OCI-LY3 (cell line): ENCODE results near the gene KRTAP10-4.
"Not testable (repeated sequence)": the region's sequence is repeated elsewhere in the genome, so short reads cannot be mapped to it uniquely, and the experiment has no call there.

Source experiments
- H2AFZ ChIP-seq: fragments of 200-600, 300-600 bp; shearing (Covaris generic); 2 replicates; pipeline ENCODE4 v1.6.0; 2014; ENCODE audit warnings: antibody characterized with exemption, low read depth, low read length
- H3K27ac ChIP-seq: fragments of 200-600, 300-600 bp; sonication (generic); 2 replicates; pipeline ENCODE4 v1.5.1; 2014; ENCODE audit warnings: mild to moderate bottlenecking, low read length, moderate library complexity, mixed read lengths
- H3K27me3 ChIP-seq: fragments of 200-600, 300-600 bp; sonication (generic); 2 replicates; pipeline ENCODE4 v1.6.1; 2014; ENCODE audit warnings: low read depth, low read length, mixed read lengths
- H3K36me3 ChIP-seq: fragments of 200-600, 300-600 bp; sonication (generic); replicated peaks from 2 replicates; pipeline ENCODE3; 2014; ENCODE audit warnings: low read depth, low read length, mixed read lengths
- H3K4me1 ChIP-seq: fragments of 300-600, 200-600 bp; sonication (generic); 2 replicates; pipeline ENCODE4 v1.6.1; 2014; ENCODE audit warnings: low read length, mixed read lengths
- H3K4me2 ChIP-seq: fragments of 200-600, 300-600 bp; sonication (generic); 2 replicates; pipeline ENCODE4 v1.6.1; 2014; ENCODE audit warnings: low read length, mixed read lengths
- H3K4me3 ChIP-seq: fragments of 300-600, 200-600 bp; sonication (generic); 2 replicates; pipeline ENCODE4 v1.5.1; 2014; ENCODE audit warnings: antibody characterized with exemption, mild to moderate bottlenecking, low read length, moderate library complexity
- H3K79me2 ChIP-seq: fragments of 300-600, 200-600 bp; shearing (Covaris generic); 2 replicates; pipeline ENCODE4 v1.6.1; 2014; ENCODE audit warnings: mild to moderate bottlenecking, low read length, mixed read lengths
- H3K9ac ChIP-seq: fragments of 300-600, 200-600 bp; shearing (Covaris generic); 2 replicates; pipeline ENCODE4 v1.6.0; 2014; ENCODE audit warnings: mild to moderate bottlenecking, low read length, moderate library complexity
- H3K9me3 ChIP-seq: fragments of 200-600, 300-600 bp; shearing (Covaris generic); 2 replicates; pipeline ENCODE4 v1.6.1; 2014; ENCODE audit warnings: low read length, mixed read lengths; ENCODE audit not compliant: insufficient read depth
- H4K20me1 ChIP-seq: fragments of 200-600, 300-600 bp; sonication (generic); 2 replicates; pipeline ENCODE4 v1.6.1; 2016; ENCODE audit warnings: low read length, mixed read lengths; ENCODE audit not compliant: insufficient read depth
- CTCF ChIP-seq: fragments of 200-600, 300-600 bp; sonication (generic); IDR thresholded peaks from 2 replicates; pipeline ENCODE4 v1.5.1; 2014; ENCODE audit warnings: antibody characterized with exemption, low read length, low read depth
- EZH2phosphoT487 ChIP-seq: fragments of 200-600 bp; shearing (Covaris generic); IDR thresholded peaks from 2 replicates; pipeline ENCODE4 v1.6.1; 2018; ENCODE audit warnings: antibody characterized with exemption, mixed run types, low read depth

Gene KRTAP10-4

GRCh38 chr21:44589586-44590305 lies 16.2 kb downstream of the KRTAP10-4 start:
- Histone ChIP-seq H3K27ac (no peak overlapping the region), H3K9me3 (no peaks in the 10 kb centered on the region), H3K27me3 (peaks cover 6% of the 10 kb centered on the region; the same call in 1 of the 2 replicates), H3K9ac (no peak overlapping the region), H4K20me1 (no peaks in the 10 kb centered on the region), H3K4me2 (no peak overlapping the region), H2AFZ (no peak overlapping the region), H3K4me1 (no peaks in the 10 kb centered on the region), H3K79me2 (no peaks in the 10 kb centered on the region), H3K36me3 (no peaks in the 10 kb centered on the region), H3K4me3 (no peak overlapping the region)
- TF ChIP-seq EZH2phosphoT487 (no peak), CTCF (no peak)

GRCh38 chr21:44590311-44590721 lies 16.8 kb downstream of the KRTAP10-4 start:
- no peak overlapping the region for H3K27ac ChIP-seq

GRCh38 chr21:44590897-44591800 lies 17.6 kb downstream of the KRTAP10-4 start:
- H4K20me1 ChIP-seq, H3K4me1 ChIP-seq, H3K4me3 ChIP-seq, H3K79me2 ChIP-seq, H3K9me3 ChIP-seq, H2AFZ ChIP-seq, H3K9ac ChIP-seq, H3K36me3 ChIP-seq, H3K4me2 ChIP-seq, H3K27ac ChIP-seq, H3K27me3 ChIP-seq: not testable (repeated sequence)

More at GRCh38 chr21:44590311-44590721, 16.8 kb downstream of the KRTAP10-4 start:
- H3K9me3 ChIP-seq, result no peaks in the 10 kb centered on the region
- H3K4me3 ChIP-seq, result no peak overlapping the region
- no peak overlapping the region for H3K9ac ChIP-seq
- TF ChIP-seq CTCF (no peak), EZH2phosphoT487 (no peak)
- H3K79me2 ChIP-seq, result no peaks in the 10 kb centered on the region
- peaks cover 5% of the 10 kb centered on the region; the same call in 1 of the 2 replicates for H3K27me3 ChIP-seq
- H3K36me3 ChIP-seq, result no peaks in the 10 kb centered on the region
- no peaks in the 10 kb centered on the region for H4K20me1 ChIP-seq
- H2AFZ ChIP-seq, result no peak overlapping the region
- H3K4me2 ChIP-seq, result no peak overlapping the region
- H3K4me1 ChIP-seq, result no peaks in the 10 kb centered on the region

- not testable (repeated sequence) for H3K36me3 ChIP-seq, H3K9ac ChIP-seq, H3K79me2 ChIP-seq, H3K4me3 ChIP-seq, H3K9me3 ChIP-seq, H2AFZ ChIP-seq, H3K27ac ChIP-seq, H3K27me3 ChIP-seq, H3K4me2 ChIP-seq, H3K4me1 ChIP-seq, H4K20me1 ChIP-seq
These were observed 18.2 kb downstream of the KRTAP10-4 start for GRCh38 chr21:44591801-44592130.
